ENCODE data around the gene IMPDH1. TPM values are rescaled to one million over a fixed set of nuclear protein-coding genes. Genes with fewer than 3 reads are reported as not detected.

The IMPDH1 gene
- total RNA-seq, 1 donor from 2014 or later, result 17.4 TPM

DNA sequence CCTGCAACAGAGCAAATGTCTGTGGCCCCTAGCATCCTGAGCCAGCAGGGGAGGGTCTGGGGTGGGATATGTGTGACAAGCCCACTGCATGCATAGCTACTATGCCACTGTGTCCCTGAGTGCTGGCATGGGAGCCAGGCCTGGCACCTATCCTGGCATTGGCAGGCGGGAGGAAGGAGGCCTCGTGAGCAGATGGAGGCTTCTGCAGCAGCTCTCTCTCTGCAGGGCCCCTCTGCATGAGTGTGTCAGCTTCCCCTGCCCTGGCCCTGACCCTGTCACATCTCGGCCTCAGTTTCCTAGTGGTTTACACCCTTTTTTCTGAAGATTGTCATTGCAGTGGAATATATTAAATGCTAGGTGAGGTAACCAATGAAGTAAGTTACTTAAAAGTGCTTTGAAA lies 13.1 kb upstream of the IMPDH1 start:
- H3K4me3 ChIP-seq, result no peak overlapping the region
- intact Hi-C loops (cut with micrococcal nuclease), result no loop called here
- TF ChIP-seq, protein P1, sequence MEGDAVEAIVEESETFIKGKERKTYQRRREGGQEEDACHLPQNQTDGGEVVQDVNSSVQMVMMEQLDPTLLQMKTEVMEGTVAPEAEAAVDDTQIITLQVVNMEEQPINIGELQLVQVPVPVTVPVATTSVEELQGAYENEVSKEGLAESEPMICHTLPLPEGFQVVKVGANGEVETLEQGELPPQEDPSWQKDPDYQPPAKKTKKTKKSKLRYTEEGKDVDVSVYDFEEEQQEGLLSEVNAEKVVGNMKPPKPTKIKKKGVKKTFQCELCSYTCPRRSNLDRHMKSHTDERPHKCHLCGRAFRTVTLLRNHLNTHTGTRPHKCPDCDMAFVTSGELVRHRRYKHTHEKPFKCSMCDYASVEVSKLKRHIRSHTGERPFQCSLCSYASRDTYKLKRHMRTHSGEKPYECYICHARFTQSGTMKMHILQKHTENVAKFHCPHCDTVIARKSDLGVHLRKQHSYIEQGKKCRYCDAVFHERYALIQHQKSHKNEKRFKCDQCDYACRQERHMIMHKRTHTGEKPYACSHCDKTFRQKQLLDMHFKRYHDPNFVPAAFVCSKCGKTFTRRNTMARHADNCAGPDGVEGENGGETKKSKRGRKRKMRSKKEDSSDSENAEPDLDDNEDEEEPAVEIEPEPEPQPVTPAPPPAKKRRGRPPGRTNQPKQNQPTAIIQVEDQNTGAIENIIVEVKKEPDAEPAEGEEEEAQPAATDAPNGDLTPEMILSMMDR (IDR thresholded peaks at IDR 0.05; ENCODE audit: borderline replicate concordance), result no peak
- peak overlapping the region; percentile 39 for H3K27ac ChIP-seq (replicated peaks)
- H3K36me3 ChIP-seq, result no peaks in the 10 kb centered on the region
- DNase-seq, result peak; percentile 67
- H3K4me1 ChIP-seq, result peaks cover 16% of the 10 kb centered on the region
- H3K9me3 ChIP-seq (replicated peaks), result no peaks in the 10 kb centered on the region
- H3K27me3 ChIP-seq (ENCODE audit: low read depth), result no peaks in the 10 kb centered on the region

DNA sequence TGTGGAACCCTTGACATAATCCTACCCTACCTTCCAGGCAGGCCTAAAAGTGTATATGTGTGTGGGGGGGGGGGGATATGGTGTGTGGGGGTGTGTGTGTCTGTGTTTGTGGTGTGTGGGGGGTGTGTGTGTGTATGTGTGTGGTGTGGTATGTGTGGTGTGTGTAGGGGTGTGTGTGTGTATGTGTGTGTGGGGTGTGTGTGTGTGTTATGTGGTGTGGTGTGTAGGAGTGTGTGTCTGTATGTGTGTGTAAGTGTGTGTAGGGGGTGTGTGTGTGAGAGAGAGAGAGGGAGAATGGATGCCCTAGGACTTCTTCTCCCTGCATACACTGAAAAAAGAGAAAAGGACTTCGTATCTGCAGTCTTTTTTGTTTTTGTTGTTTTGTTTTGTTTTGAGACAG lies 12.3 kb upstream of the IMPDH1 start:
- DNase-seq, result no peak

DNA sequence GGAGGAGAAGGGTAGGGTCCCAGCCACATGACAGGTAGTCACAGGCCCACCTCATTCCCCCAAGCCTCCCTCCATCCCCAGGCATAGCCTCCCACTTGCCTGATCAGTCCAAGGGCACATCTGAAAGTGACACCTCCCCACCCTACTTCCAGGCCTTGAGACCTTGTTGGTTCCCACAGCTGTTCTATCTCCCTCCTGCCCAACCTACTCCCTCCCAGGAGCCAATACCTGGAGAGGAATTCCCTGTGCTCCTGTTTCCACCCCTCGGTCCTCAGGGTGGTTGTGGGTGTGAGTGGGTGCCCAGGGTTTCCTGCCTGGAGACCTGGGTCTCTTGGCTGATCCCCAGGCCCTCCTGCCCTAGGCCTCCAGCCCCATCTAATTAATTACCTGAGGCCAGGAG lies 11.6 kb upstream of the IMPDH1 start:
- Histone ChIP-seq H3K27me3 (ENCODE audit: low read depth) (no peaks in the 10 kb centered on the region), H3K36me3 (no peaks in the 10 kb centered on the region), H3K27ac (replicated peaks) (no peak overlapping the region), H3K9me3 (replicated peaks) (no peaks in the 10 kb centered on the region), H3K4me1 (peaks cover 14% of the 10 kb centered on the region), H3K4me3 (no peak overlapping the region)
- no peak for DNase-seq
- intact Hi-C loops (cut with micrococcal nuclease), result no loop called here
- TF ChIP-seq, protein P1 (IDR thresholded peaks at IDR 0.05; ENCODE audit: borderline replicate concordance), result no peak

More for the DNA sequence above, 12.3 kb upstream of the IMPDH1 start:
- Histone ChIP-seq H3K4me1 (peaks cover 14% of the 10 kb centered on the region), H3K27me3 (ENCODE audit: low read depth) (no peaks in the 10 kb centered on the region), H3K9me3 (replicated peaks) (no peaks in the 10 kb centered on the region), H3K4me3 (no peak overlapping the region), H3K36me3 (no peaks in the 10 kb centered on the region), H3K27ac (replicated peaks) (no peak overlapping the region)
- intact Hi-C loops (cut with micrococcal nuclease), result no loop called here
- TF ChIP-seq, protein P1 (IDR thresholded peaks at IDR 0.05; ENCODE audit: borderline replicate concordance), result no peak

DNA sequence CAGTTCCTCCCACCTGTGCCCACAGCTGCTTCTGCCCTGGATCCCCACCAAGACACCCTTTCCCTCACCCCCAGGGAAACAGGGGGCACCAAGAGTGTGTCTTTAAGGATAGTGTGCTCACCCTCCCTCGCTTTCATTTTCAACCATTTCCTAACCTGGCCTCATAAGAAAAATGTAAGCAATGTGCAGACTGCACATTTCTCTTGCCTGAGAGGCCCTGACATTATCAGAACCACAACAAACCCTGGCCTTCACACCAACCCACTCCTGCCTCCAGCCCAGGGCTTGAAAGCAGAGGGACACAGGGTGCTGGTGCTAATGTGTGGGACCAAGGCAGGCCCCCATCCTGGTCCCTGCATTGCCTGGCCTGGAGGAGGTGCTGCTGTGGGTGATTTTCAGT lies 11.0 kb upstream of the IMPDH1 start:
- Histone ChIP-seq H3K4me1 (peaks cover 14% of the 10 kb centered on the region), H3K27me3 (ENCODE audit: low read depth) (no peaks in the 10 kb centered on the region), H3K27ac (replicated peaks) (no peak overlapping the region), H3K9me3 (replicated peaks) (no peaks in the 10 kb centered on the region), H3K36me3 (no peaks in the 10 kb centered on the region), H3K4me3 (no peak overlapping the region)
- intact Hi-C loops (cut with micrococcal nuclease), result no loop called here
- DNase-seq, result no peak
- TF ChIP-seq, protein P1 (IDR thresholded peaks at IDR 0.05; ENCODE audit: borderline replicate concordance), result no peak

DNA sequence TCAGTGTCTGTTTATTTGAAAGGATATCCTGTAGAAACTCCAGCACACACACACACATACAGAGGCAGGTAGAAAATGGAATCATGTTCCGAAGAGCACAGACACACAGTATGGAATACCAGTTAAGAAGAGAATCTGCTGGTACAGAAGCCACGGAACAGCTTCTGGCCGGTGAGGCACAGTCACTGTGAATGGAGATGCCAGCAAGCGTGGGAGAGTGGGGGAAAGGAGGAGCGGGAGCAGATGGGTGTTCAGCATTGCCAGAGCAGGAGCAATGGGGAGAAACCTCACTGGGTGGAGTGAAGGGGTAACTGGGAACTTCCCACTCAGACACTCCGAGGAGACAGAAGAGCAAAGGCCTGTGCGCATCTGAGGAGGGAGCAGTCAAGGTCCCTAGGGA lies 9.5 kb upstream of the IMPDH1 start:
- intact Hi-C loops (cut with micrococcal nuclease), result no loop called here
- TF ChIP-seq, protein P1 (IDR thresholded peaks at IDR 0.05; ENCODE audit: borderline replicate concordance), result no peak
- no peak for DNase-seq
- Histone ChIP-seq H3K27ac (replicated peaks) (no peak overlapping the region), H3K36me3 (no peaks in the 10 kb centered on the region), H3K9me3 (replicated peaks) (no peaks in the 10 kb centered on the region), H3K4me1 (peaks cover 14% of the 10 kb centered on the region), H3K27me3 (ENCODE audit: low read depth) (no peaks in the 10 kb centered on the region), H3K4me3 (no peak overlapping the region)

DNA sequence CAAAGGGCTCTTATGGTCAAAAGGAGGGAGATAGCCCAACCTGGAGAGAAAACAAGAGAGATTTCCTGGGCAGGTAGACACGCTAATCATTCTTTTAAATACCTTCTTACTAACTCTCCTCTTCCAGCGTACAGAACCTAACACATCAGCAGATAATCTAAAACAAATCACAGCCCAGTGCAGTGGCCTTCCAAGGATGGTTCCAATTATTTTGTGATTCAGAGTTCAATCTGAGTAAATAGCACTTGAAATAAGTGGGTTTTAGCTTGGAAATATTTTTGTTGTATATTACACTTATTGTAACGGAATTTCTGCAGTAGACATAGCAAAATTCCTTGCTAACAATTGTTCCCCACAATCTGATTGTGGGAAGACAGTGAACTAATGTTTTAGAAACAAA lies 7.3 kb upstream of the IMPDH1 start:
- no peak overlapping the region for H3K27ac ChIP-seq (replicated peaks)
- no peak for DNase-seq
- intact Hi-C loops (cut with micrococcal nuclease), result no loop called here
- H3K27me3 ChIP-seq (ENCODE audit: low read depth), result no peaks in the 10 kb centered on the region
- H3K4me1 ChIP-seq, result no peaks in the 10 kb centered on the region
- H3K36me3 ChIP-seq, result no peaks in the 10 kb centered on the region
- no peak overlapping the region for H3K4me3 ChIP-seq
- TF ChIP-seq, protein P1 (IDR thresholded peaks at IDR 0.05; ENCODE audit: borderline replicate concordance), result no peak
- peaks cover 4% of the 10 kb centered on the region for H3K9me3 ChIP-seq (replicated peaks)

Measured in left ventricle myocardium inferior (tissue), 1 donor.